ENCODE measurements around the gene ACSM5.
"Not testable (repeated sequence)": the region's sequence is repeated elsewhere in the genome, so short reads cannot be mapped to it uniquely, and the experiment has no call there.

The ACSM5 gene

DNA sequence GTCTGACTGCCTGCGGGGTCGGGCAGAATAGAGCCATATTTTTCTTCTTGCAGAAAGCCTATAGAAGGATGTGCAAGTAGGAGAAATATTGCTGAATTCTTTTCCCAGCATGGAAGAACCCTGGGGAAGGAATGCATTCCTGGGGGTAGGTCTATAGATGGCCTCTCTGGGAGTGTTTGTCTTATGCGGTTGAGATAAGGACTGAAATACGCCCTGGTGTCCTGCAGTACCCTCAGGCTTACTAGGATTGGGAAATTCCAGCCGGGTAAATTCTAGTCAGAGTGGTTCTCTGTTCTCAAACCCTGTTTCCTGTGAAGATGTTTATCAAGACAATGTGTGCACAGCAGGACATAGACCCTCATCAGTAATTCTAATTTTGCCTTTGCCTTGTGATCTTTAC is 44.3 kb downstream of the ACSM5 start:
- not testable (repeated sequence) for DNase-seq (ENCODE audit: low read depth)

DNA sequence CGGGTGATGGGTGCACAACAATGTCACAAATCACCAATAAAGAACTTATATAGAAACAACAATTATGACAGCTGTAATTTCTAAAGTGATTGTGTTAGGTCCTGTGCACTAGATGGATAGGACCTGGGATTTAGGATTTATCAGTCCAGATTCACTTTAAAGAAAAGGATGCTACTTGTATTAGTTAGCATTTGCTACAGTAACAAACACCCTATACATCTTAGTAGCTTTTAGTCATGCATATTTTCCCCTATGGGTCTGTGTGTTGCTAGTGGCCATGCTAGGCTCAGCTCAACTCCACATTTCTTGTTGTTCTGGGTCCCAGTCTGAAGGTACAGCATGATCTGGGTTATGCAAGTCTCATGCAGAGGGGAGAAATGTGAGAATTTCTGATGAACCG is 49.9 kb downstream of the ACSM5 start:
- DNase-seq (ENCODE audit: low read depth) = not testable (repeated sequence)

DNA sequence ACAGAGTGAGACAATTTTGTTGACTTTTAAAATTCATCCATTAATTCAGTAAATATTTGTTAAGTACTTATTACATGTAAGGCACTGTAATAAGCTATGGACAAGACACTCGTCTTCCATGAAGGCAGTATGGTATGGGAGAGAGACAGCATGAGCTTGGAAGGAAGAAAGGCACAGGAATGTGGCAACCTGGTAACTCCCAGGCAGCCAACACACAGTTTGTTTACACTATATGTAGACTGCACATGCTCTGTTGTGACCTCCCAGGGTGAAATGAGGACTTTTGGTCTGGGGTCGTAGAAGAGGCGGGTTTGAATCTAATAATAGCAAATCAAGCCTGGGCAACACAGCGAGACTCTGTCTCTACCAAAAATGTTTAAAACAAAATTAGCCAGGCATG is 51.0 kb downstream of the ACSM5 start:
- DNase-seq (ENCODE audit: low read depth) = not testable (repeated sequence)

DNA sequence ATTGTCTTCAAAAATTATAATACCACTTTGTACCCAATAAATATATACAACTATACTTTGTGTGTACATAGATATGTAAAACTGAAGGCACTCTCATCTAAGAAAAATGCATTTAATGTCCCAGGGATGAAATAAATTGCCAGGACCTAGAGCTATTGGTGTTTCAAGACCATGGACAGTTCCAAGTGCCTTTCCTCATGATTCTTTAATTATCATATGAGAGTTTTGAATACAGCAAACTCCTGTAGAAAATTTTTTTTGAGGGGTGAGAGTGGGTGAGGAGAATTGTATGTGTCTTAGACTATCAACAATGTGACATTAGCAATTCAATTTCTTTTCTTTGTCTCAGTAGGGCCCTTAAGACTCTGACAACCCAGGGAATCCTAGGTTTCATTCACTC is 59.6 kb downstream of the ACSM5 start:
- not testable (repeated sequence) for DNase-seq (ENCODE audit: low read depth)

DNA sequence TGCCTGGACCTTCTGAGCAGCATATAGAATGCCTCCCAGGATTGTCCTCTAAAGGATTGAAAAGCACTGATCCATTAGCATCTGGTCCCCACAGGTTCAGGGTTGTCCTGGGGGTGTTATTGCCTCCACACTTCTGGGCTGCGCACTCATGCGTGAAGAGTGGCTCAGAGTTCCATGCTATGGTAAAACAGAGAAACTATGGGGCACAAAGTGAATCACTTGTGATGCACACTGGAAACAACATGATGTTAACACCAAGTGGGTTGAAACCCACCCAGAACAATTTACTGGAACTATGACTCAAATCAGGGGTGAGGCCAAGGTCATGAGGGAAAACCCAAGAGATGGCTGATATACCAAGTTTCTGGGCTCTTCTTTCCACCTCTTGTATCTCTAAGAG is 60.6 kb downstream of the ACSM5 start:
- not testable (repeated sequence) for DNase-seq (ENCODE audit: low read depth)

DNA sequence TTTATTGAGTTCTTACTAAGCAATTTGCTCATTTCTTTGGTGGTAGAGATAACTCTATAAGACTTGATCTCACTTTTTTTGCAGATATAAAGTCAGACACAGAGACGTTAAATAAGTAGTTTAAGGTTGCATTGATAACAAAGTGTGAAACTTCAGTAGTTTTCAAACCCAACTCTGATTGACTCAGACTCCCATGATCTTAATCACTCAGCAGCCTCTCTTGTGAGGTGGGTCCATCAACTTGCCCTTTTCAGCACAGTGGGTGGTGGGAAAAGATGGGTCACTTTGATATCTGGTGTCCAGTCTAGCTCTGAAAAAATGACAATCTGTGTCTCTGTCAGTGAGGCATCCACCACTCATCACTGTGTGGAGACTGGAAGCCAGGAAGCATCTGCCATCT is 61.4 kb downstream of the ACSM5 start:
- DNase-seq (ENCODE audit: low read depth) = not testable (repeated sequence)

DNA sequence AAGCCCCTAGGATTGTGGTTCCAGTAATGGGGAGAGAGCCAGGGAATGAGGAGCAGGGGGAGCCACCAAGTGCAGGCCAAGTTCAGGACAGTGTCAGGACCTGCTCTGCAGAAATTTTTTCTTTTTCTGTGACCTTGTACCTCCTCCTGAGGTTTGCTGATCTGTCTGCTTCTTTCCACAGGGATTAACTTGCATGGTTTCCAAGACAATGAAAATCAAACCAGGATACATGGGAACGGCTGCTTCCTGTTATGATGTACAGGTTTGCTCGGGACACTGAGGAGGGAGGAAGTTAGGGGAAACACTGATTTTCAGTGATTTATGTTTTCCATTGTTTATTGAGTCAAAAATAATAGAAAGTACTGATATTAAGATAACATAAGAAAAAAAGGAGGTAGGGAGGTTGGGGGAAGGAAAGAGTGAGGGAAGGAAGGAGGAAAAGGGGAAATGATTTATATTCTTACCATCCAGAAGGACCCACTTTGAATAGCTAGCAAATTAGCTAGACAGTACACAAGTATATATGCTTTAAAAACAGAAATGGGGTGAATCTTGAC is 67.9 kb downstream of the ACSM5 start:
- not testable (repeated sequence) for DNase-seq (ENCODE audit: low read depth)

DNA sequence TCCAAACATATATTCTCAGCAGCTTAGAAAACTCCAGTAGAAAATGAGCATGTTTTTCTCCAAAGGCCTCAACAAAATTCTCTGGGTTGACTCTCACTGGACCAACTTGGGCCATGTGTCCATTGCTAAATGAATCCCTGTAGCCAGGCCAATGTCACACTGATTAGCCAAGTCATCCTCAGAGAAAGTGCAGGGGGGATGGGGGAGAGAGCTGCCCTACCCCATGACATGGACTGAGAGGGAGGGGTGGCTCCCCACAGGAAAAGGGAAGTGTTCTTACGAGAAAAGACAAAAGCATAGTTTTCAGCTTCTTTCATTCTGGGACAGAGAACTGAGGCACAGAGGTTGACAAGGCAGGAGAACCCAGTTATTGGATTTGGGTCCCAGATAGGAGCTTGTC is 74.7 kb downstream of the ACSM5 start:
- not testable (repeated sequence) for DNase-seq (ENCODE audit: low read depth)

DNA sequence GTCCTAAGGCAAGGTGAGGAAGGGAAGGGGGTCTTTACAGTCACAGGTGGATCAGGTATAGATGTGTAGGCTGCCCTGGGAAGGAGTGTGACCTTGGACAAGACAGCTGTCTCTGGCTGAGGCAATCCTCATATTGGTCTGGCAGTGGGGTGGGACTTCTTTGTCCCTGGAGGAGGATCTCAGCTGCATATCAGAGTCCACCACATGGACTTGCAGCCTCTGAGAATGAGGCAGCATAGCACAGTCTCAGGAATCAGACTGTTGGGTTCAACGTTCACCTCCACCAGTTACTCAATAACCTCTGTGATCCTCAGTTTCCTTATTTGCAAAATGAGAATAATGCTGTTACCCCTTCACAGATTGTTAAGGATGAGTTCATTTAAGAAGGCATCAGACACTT is 75.4 kb downstream of the ACSM5 start:
- no peak for DNase-seq (ENCODE audit: low read depth)

DNA sequence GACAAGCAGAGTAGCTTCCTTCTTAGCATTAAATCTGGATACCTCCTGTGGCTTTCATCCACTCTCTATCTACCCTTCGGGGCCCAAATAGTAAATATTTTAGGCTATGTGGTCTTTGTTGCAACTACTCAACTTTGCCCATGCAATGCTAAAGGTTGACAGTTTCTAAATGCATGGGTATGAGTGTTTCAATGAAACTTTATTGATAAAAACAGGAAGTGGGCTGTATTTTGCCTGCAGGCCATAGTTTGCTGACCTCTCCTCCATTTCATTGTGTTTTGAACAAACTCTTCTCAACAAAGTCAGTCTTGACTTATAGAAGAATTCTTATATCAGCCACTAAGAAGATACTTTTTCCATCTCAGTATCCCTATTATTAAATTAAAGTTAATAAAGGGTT is 76.1 kb downstream of the ACSM5 start:
- DNase-seq (ENCODE audit: low read depth) = no peak
